Breast epithelium (tissue), 4 donors: ENCODE results near the gene ZNRD2. TPM values are rescaled to one million over a fixed set of nuclear protein-coding genes. Genes with fewer than 3 reads are reported as not detected.
A peak's percentile ranks its signal among the peaks of the same experiment; 100 is the strongest.

Source experiments
- DNase-seq, 2 donors: peaks; one replicate each; pipeline ENCODE4 v3.0.0-alpha.2; 2019; ENCODE audit warnings: low spot score in 2 of 2
- H3K27ac ChIP-seq, 2 donors: fragments of 200-600 bp; sonication (generic) in 1 of 2; one replicate each; pipeline ENCODE4 v1.5.1; 2016 to 2019; ENCODE audit warnings: mild to moderate bottlenecking in 1 of 2
- H3K27me3 ChIP-seq, 2 donors: fragments of 200-600 bp; sonication (generic) in 1 of 2; one replicate each; pipeline versions ENCODE4 v1.5.1 to v1.6.0; 2017 to 2019; ENCODE audit warnings: control low read depth in 1 of 2, mild to moderate bottlenecking in 1 of 2
- H3K36me3 ChIP-seq: fragments of 200-600 bp; one replicate; pipeline ENCODE4 v1.5.1; 2019
- H3K4me1 ChIP-seq, 2 donors: fragments of 200-600 bp; sonication (generic); one replicate each; pipeline ENCODE4 v1.5.1; 2016 to 2019; ENCODE audit warnings: control low read depth in 1 of 2
- H3K4me3 ChIP-seq, 3 donors: fragments of 200-600 bp; sonication (generic); 1 replicate in 2 of 3; 2 replicates in 1 of 3; pipeline ENCODE4 v1.5.1; 2016 to 2019; ENCODE audit warnings: mild to moderate bottlenecking in 3 of 3, moderate library complexity in 2 of 3
- H3K9me3 ChIP-seq, 2 donors: fragments of 200-600 bp; sonication (generic) in 1 of 2; one replicate each; pipeline ENCODE4 v1.5.1; 2016 to 2019; ENCODE audit warnings: control low read depth in 1 of 2
- CTCF ChIP-seq, 3 donors: fragments of 450-650 bp; IDR thresholded peaks; one replicate each; pipeline ENCODE4 v1.5.1; 2016 to 2017; ENCODE audit warnings: antibody characterized with exemption in 3 of 3, mild to moderate bottlenecking in 3 of 3, moderate library complexity in 3 of 3
- POLR2A ChIP-seq: fragments of 450-650 bp; IDR thresholded peaks from one replicate; pipeline ENCODE4 v1.6.1; 2016; ENCODE audit warnings: antibody characterized with exemption, mild to moderate bottlenecking, moderate library complexity
- POLR2AphosphoS5 ChIP-seq, 3 donors: sonication (generic); formaldehyde crosslinking; IDR thresholded peaks; one replicate each; pipeline ENCODE4 v1.6.1; 2017; ENCODE audit warnings: antibody characterized with exemption in 3 of 3
- intact Hi-C: fragments of 100-400 bp; cut with DNase I; formaldehyde crosslinking; loops from one replicate; pipeline ENCODE4 v1.15.1; 2023; ENCODE audit warnings: low total_unique reads
- total RNA-seq, 3 donors: library from RNA; depleted of rRNA; stranded (reverse); fragments of >200 nt; gene quantifications; one replicate each; pipeline ENCODE4 v1.1.0, GENCODE V29; 2016

ZNRD2 gene
- total RNA-seq, 3 donors from 2014 or later: 48.9 to 60.0 (median 59.4) TPM

DNA sequence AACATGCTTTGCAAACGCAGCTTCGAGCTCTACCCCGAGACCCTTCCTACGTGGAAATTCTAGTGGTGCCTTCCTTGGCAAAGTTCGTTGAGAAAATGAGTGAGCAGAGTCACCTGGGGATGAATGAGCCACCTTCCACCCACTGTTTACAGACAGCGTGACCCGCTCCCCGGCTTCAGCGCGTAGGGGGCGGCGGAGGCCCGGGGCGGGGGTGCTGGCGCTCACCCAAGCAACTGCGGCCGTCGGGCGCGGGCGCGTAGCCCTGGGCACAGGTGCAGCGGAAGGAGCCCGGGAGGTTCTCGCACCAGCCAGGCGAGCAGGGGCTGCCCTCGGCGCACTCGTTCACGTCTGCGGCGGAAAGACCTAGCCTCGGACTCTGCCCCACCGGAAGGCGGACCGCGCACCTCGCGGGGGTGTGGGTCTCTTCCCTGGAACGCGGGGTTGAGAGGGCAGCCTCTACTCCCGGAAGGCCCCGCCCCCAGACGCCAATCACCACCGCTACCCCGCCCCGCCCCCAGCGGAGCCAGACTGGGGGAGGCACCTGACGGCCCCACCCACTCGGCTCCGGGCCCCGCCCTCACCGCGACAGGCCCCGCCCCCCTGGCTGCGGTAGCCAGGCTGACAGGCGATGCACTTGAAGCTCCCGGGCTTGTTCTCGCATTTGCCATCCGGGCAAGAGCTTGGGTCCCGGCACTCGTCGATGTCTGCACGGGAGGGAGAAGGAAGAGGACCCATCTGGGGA lies 23.9 kb upstream of the ZNRD2 start:
- DNase-seq: peak; percentile 88 to 94
- Histone ChIP-seq H3K9me3 (no peaks in the 10 kb centered on the region), H3K4me1 (peaks cover 3 to 7% of the 10 kb centered on the region in 2 donors), H3K27me3 (no peaks in the 10 kb centered on the region), H3K4me3 (peak overlapping the region; percentile 22 to 61 (median 48)), H3K36me3 (no peaks in the 10 kb centered on the region), H3K27ac (peak overlapping the region; percentile 70 to 84)
- intact Hi-C loops: no loop called here
- TF ChIP-seq POLR2AphosphoS5 (IDR thresholded peaks at IDR 0.05): peak in 1 of 3 donors; percentile 16
- TF ChIP-seq POLR2A: no peak

GRCh38 chr11:65547446-65548125 lies 22.7 kb upstream of the ZNRD2 start:
- Histone ChIP-seq H3K9me3 (no peaks in the 10 kb centered on the region), H3K27me3 (no peaks in the 10 kb centered on the region), H3K4me1 (no peaks in the 10 kb centered on the region), H3K4me3 (no peak overlapping the region), H3K27ac (peak overlapping the region in 1 of 2 donors; percentile 19), H3K36me3 (no peaks in the 10 kb centered on the region)
- TF ChIP-seq CTCF (IDR thresholded peaks at IDR 0.05) (no peak), POLR2AphosphoS5 (IDR thresholded peaks at IDR 0.05) (no peak), POLR2A (no peak)
- intact Hi-C loops: no loop called here
- no peak for DNase-seq

GRCh38 chr11:65548395-65548794 lies 21.9 kb upstream of the ZNRD2 start:
- no peaks in the 10 kb centered on the region for H3K4me1 ChIP-seq
- TF ChIP-seq CTCF (IDR thresholded peaks at IDR 0.05): no peak
- TF ChIP-seq POLR2AphosphoS5 (IDR thresholded peaks at IDR 0.05): no peak
- no peak for TF ChIP-seq POLR2A
- H3K4me3 ChIP-seq: no peak overlapping the region
- no peak for DNase-seq
- H3K36me3 ChIP-seq: no peaks in the 10 kb centered on the region
- no peak overlapping the region for H3K27ac ChIP-seq
- H3K9me3 ChIP-seq: no peaks in the 10 kb centered on the region
- intact Hi-C loops: no loop called here
- no peaks in the 10 kb centered on the region for H3K27me3 ChIP-seq

- Histone ChIP-seq H3K4me3 (no peak overlapping the region), H3K4me1 (no peaks in the 10 kb centered on the region), H3K36me3 (no peaks in the 10 kb centered on the region), H3K27me3 (no peaks in the 10 kb centered on the region), H3K27ac (no peak overlapping the region), H3K9me3 (no peaks in the 10 kb centered on the region)
- no peak for DNase-seq
- intact Hi-C loops: no loop called here
- TF ChIP-seq POLR2A: no peak
- no peak for TF ChIP-seq POLR2AphosphoS5 (IDR thresholded peaks at IDR 0.05)
- TF ChIP-seq CTCF (IDR thresholded peaks at IDR 0.05): no peak
Measured at GRCh38 chr11:65549096-65549495, 21.2 kb upstream of the ZNRD2 start.

GRCh38 chr11:65551572-65552387 lies 18.5 kb upstream of the ZNRD2 start:
- TF ChIP-seq POLR2A (no peak), CTCF (IDR thresholded peaks at IDR 0.05) (peak in 2 of 3 donors; percentile 23 to 27)
- H3K27me3 ChIP-seq: no peaks in the 10 kb centered on the region
- DNase-seq: peak in 1 of 2 donors; percentile 74
- H3K9me3 ChIP-seq: no peaks in the 10 kb centered on the region
- H3K4me3 ChIP-seq: no peak overlapping the region
- H3K36me3 ChIP-seq: no peaks in the 10 kb centered on the region
- no peak overlapping the region for H3K27ac ChIP-seq
- intact Hi-C loops: no loop called here
- H3K4me1 ChIP-seq: peaks cover 18 to 20% of the 10 kb centered on the region in 2 donors
